Measurements from ENCODE around the gene NARF.

GRCh38 chr17:82408938-82409318 lies 49.6 kb upstream of the NARF start:
- TF ChIP-seq E2F6 (IDR thresholded peaks at IDR 0.05; ENCODE audit: borderline replicate concordance, low read depth) (no peak), PBX3 (IDR thresholded peaks at IDR 0.05) (no peak), POLR2A (IDR thresholded peaks at IDR 0.05; ENCODE audit: low read length) (no peak), CTCF (IDR thresholded peaks at IDR 0.05) (no peak), KDM1A (IDR thresholded peaks at IDR 0.05; ENCODE audit: low read depth) (no peak), EP300 (IDR thresholded peaks at IDR 0.05) (no peak), MAZ (IDR thresholded peaks at IDR 0.05; ENCODE audit: borderline replicate concordance, low read depth, low read length) (no peak), RCOR1 (IDR thresholded peaks at IDR 0.05; ENCODE audit: low read depth, low read length) (no peak), HOXB5 (CRISPR knock-in tag; IDR thresholded peaks at IDR 0.05) (no peak), PHF8 (IDR thresholded peaks at IDR 0.05; ENCODE audit: borderline replicate concordance, low read depth) (no peak), ZNF302 (CRISPR knock-in tag; IDR thresholded peaks at IDR 0.05) (no peak), EHMT2 (IDR thresholded peaks at IDR 0.05; ENCODE audit: low read depth) (no peak), MAX (IDR thresholded peaks at IDR 0.05) (no peak)
